Activated CD4-positive, alpha-beta T cell treated with anti-CD3 and anti-CD28 coated beads for 24 hours (primary cell): ENCODE measurements around the gene ST3GAL4.

ENCODE experiments used
- DNase-seq, 2 donors: peaks; one replicate each; pipeline ENCODE4 v3.0.0-alpha.2; 2020; ENCODE audit warnings: low read depth in 2 of 2

Gene ST3GAL4

GRCh38 chr11:126424471-126425039, 69.1 kb downstream of the ST3GAL4 start:
- DNase-seq = no peak

- no peak for DNase-seq
Measured at GRCh38 chr11:126426106-126426505, 70.6 kb downstream of the ST3GAL4 start.

GRCh38 chr11:126426820-126427749, 71.6 kb downstream of the ST3GAL4 start:
- no peak for DNase-seq

- no peak for DNase-seq
Measured at GRCh38 chr11:126430581-126431335, 75.3 kb downstream of the ST3GAL4 start.

GRCh38 chr11:126431401-126432064, 76.0 kb downstream of the ST3GAL4 start:
- DNase-seq = no peak

GRCh38 chr11:126432065-126432461, 76.6 kb downstream of the ST3GAL4 start:
- no peak for DNase-seq

GRCh38 chr11:126432525-126432924, 77.0 kb downstream of the ST3GAL4 start:
- no peak for DNase-seq

GRCh38 chr11:126433244-126433846, 77.9 kb downstream of the ST3GAL4 start:
- DNase-seq = no peak

- no peak for DNase-seq
Measured at GRCh38 chr11:126433989-126434949, 78.8 kb downstream of the ST3GAL4 start.

- no peak for DNase-seq
Measured at GRCh38 chr11:126434950-126435335, 79.5 kb downstream of the ST3GAL4 start.

- DNase-seq = no peak
Measured at GRCh38 chr11:126436209-126436755, 80.8 kb downstream of the ST3GAL4 start.

- DNase-seq = no peak
Measured at GRCh38 chr11:126437731-126438130, 82.2 kb downstream of the ST3GAL4 start.

- DNase-seq = no peak
Measured at GRCh38 chr11:126438272-126438671, 82.8 kb downstream of the ST3GAL4 start.

GRCh38 chr11:126438691-126439090, 83.2 kb downstream of the ST3GAL4 start:
- no peak for DNase-seq

GRCh38 chr11:126440276-126440675, 84.8 kb downstream of the ST3GAL4 start:
- no peak for DNase-seq

- peak; percentile 62 to 64 for DNase-seq
Measured at GRCh38 chr11:126440792-126441514, 85.5 kb downstream of the ST3GAL4 start.

GRCh38 chr11:126443120-126443519, 87.6 kb downstream of the ST3GAL4 start:
- DNase-seq = no peak

- DNase-seq = no peak
Measured at GRCh38 chr11:126444072-126444471, 88.6 kb downstream of the ST3GAL4 start.

GRCh38 chr11:126446581-126446980, 91.1 kb downstream of the ST3GAL4 start:
- no peak for DNase-seq
